HCT116 (cell line): ENCODE results near the gene POC1B. TPM values are rescaled to one million over a fixed set of nuclear protein-coding genes. Genes with fewer than 3 reads are reported as not detected.

ENCODE experiments used
- ATAC-seq: fragments of 200-7000 bp; cut with Tn5 transposase; 2 replicates; pipeline ENCODE4 v1.9.1; 2020; ENCODE audit warnings: mild to moderate bottlenecking, moderate library complexity
- BruUV-seq: library from RNA; stranded (reverse); fragments of 400-500 nt; replicated peaks from 2 replicates; lab custom pipeline; 2021; lab: Mats Ljungman, UMichigan
- CTCF ChIA-PET: fragments of 300-600 bp; sonication (Branson Sonifier 250); formaldehyde crosslinking; loops from one replicate; lab custom pipeline; 2021; ENCODE audit warnings: antibody characterized with exemption; lab: Charles Lee
- POLR2A ChIA-PET: fragments of 300-600, 350-600 bp; sonication (Branson Sonifier 250); formaldehyde crosslinking; loops from one replicate; lab custom pipeline; 2021; ENCODE audit warnings: antibody characterized with exemption; lab: Charles Lee
- RAD21 ChIA-PET, 2 experiments: fragments of 300-600 bp; sonication (Branson Sonifier 250); formaldehyde crosslinking; loops; one replicate each; lab custom pipeline; 2023; ENCODE audit warnings: low total read pairs in 2 of 2; ENCODE audit not compliant: uncharacterized antibody in 2 of 2, unreplicated experiment in 2 of 2, low non-redundant PET in 1 of 2; lab: Charles Lee
- DNase-seq: peaks from one replicate; pipeline ENCODE4 v3.0.0-alpha.2; 2010; ENCODE audit warnings: low read depth, low spot score
- H2AFZ ChIP-seq: fragments of 200-600 bp; shearing (Covaris generic), sonication (generic); 2 replicates; pipeline ENCODE4 v1.6.1; 2017; ENCODE audit warnings: low read depth, mixed run types, mixed read lengths, antibody characterized with exemption, low read length; ENCODE audit not compliant: poor library complexity, severe bottlenecking
- H3K27ac ChIP-seq: 2 replicates; pipeline ENCODE4 v1.5.1; 2012; ENCODE audit warnings: low read depth, low read length
- H3K27me3 ChIP-seq: fragments of 200-600 bp; sonication (generic); 2 replicates; pipeline ENCODE4 v1.6.1; 2016; ENCODE audit warnings: mixed run types, low read length, mixed read lengths; ENCODE audit not compliant: insufficient read depth
- H3K36me3 ChIP-seq, 2 experiments: fragments of 200-500 bp in 1 of 2; fragments of 200-600 bp in 1 of 2; sonication (Bioruptor generic) in 1 of 2; sonication (generic) in 1 of 2; 2 replicates each; pipeline versions ENCODE4 v1.5.1 to v1.6.1; 2014 to 2016; ENCODE audit warnings: low read length in 2 of 2, inconsistent platforms in 1 of 2, mixed read lengths in 1 of 2, mixed run types in 1 of 2; ENCODE audit not compliant: insufficient read depth in 2 of 2, control insufficient read depth in 1 of 2
- H3K4me1 ChIP-seq, 2 experiments: fragments of 200-600 bp in 1 of 2; sonication (generic) in 1 of 2; 2 replicates each; pipeline versions ENCODE4 v1.5.1 to v1.6.1; 2012 to 2017; ENCODE audit warnings: low read length in 2 of 2, inconsistent platforms in 1 of 2, mild to moderate bottlenecking in 1 of 2, mixed read lengths in 1 of 2, mixed run types in 1 of 2, moderate library complexity in 1 of 2; ENCODE audit not compliant: insufficient read depth in 2 of 2, control insufficient read depth in 1 of 2
- H3K4me2 ChIP-seq: fragments of 200-600 bp; sonication (generic); 2 replicates; pipeline ENCODE4 v1.6.1; 2017; ENCODE audit warnings: mixed run types, low read length, mixed read lengths
- H3K4me3 ChIP-seq, 2 experiments: fragments of 200-600 bp in 1 of 2; sonication (generic) in 1 of 2; replicated peaks in 1 of 2; 2 replicates each; pipeline ENCODE4 v1.5.1; 2011 to 2016; ENCODE audit warnings: low read length in 2 of 2, control low read depth in 1 of 2, low read depth in 1 of 2, mild to moderate bottlenecking in 1 of 2, mixed read lengths in 1 of 2, mixed run types in 1 of 2
- H3K79me2 ChIP-seq: fragments of 200-600 bp; sonication (generic); 2 replicates; pipeline ENCODE4 v1.6.1; 2017; ENCODE audit warnings: mild to moderate bottlenecking, mixed run types, low read length, moderate library complexity, mixed read lengths; ENCODE audit not compliant: insufficient read depth
- H3K9ac ChIP-seq: fragments of 200-600 bp; sonication (generic); 2 replicates; pipeline ENCODE4 v1.6.1; 2016; ENCODE audit warnings: low read length, mixed read lengths
- H3K9me2 ChIP-seq: fragments of 200-600 bp; sonication (generic), shearing (Covaris generic); 2 replicates; pipeline ENCODE4 v1.6.1; 2017; ENCODE audit warnings: mixed run types, mild to moderate bottlenecking, moderate library complexity; ENCODE audit not compliant: insufficient read depth
- H3K9me3 ChIP-seq, 2 experiments: fragments of 200-500 bp in 1 of 2; fragments of 200-600 bp in 1 of 2; sonication (Bioruptor generic) in 1 of 2; sonication (generic) in 1 of 2; 2 replicates each; pipeline ENCODE4 v1.6.1; 2014 to 2017; ENCODE audit warnings: low read length in 2 of 2, mixed read lengths in 2 of 2, inconsistent platforms in 1 of 2, low read depth in 1 of 2, mild to moderate bottlenecking in 1 of 2, mixed run types in 1 of 2, moderate library complexity in 1 of 2; ENCODE audit not compliant: control insufficient read depth in 1 of 2, insufficient read depth in 1 of 2
- H4K20me1 ChIP-seq: fragments of 200-600 bp; sonication (generic), shearing (Covaris generic); 2 replicates; pipeline ENCODE4 v1.6.1; 2017; ENCODE audit warnings: mixed run types, mild to moderate bottlenecking, moderate library complexity; ENCODE audit not compliant: insufficient read depth
- CBX3 ChIP-seq: IDR thresholded peaks from 2 replicates; pipeline ENCODE4 v1.6.1; 2012; ENCODE audit warnings: low read depth
- CTCF ChIP-seq, 3 experiments: fragments of 200-600 bp in 1 of 3; sonication (generic) in 1 of 3; IDR thresholded peaks in 2 of 3; conservative IDR thresholded peaks in 1 of 3; 2 replicates each; pipeline ENCODE4 v1.5.1; 2012 to 2017; ENCODE audit warnings: low read depth in 2 of 3, low read length in 2 of 3, antibody characterized with exemption in 1 of 3, borderline replicate concordance in 1 of 3, control low read depth in 1 of 3, mild to moderate bottlenecking in 1 of 3, mixed read lengths in 1 of 3, mixed run types in 1 of 3, moderate library complexity in 1 of 3; ENCODE audit not compliant: insufficient read depth in 1 of 3
- EGR1 ChIP-seq: IDR thresholded peaks from 2 replicates; pipeline ENCODE4 v1.6.1; 2012; ENCODE audit warnings: low read depth
- EZH2 ChIP-seq: fragments of 200-600 bp; sonication (generic); IDR thresholded peaks from 2 replicates; pipeline ENCODE4 v1.6.1; 2017; ENCODE audit warnings: antibody characterized with exemption, mixed run types
- EZH2phosphoT487 ChIP-seq: fragments of 200-600 bp; IDR thresholded peaks from 2 replicates; pipeline ENCODE4 v1.6.1; 2018; ENCODE audit warnings: antibody characterized with exemption, borderline replicate concordance
- FOSL1 ChIP-seq: IDR thresholded peaks from 2 replicates; pipeline ENCODE4 v1.6.1; 2012; ENCODE audit warnings: low read depth
- JUND ChIP-seq: IDR thresholded peaks from 2 replicates; pipeline ENCODE4 v1.6.1; 2012
- MAX ChIP-seq: IDR thresholded peaks from 2 replicates; pipeline ENCODE4 v1.6.1; 2012
- POLR2A ChIP-seq: IDR thresholded peaks from 2 replicates; pipeline ENCODE4 v1.7.0; 2011; ENCODE audit warnings: borderline replicate concordance; ENCODE audit not compliant: insufficient read depth, insufficient read length; ENCODE audit errors: extremely low read depth
- POLR2AphosphoS5 ChIP-seq: IDR thresholded peaks from 2 replicates; pipeline ENCODE4 v1.6.1; 2011; ENCODE audit warnings: mild to moderate bottlenecking, low read depth, low read length, moderate library complexity
- RAD21 ChIP-seq: IDR thresholded peaks from 2 replicates; pipeline ENCODE4 v1.6.1; 2012; ENCODE audit warnings: low read depth, mild to moderate bottlenecking
- REST ChIP-seq: IDR thresholded peaks from 2 replicates; pipeline ENCODE4 v1.6.1; 2012; ENCODE audit warnings: low read depth
- SP1 ChIP-seq: IDR thresholded peaks from 2 replicates; pipeline ENCODE4 v1.6.1; 2012; ENCODE audit warnings: low read depth
- SRF ChIP-seq: IDR thresholded peaks from 2 replicates; pipeline ENCODE4 v1.6.1; 2012; ENCODE audit warnings: low read depth
- TCF7L2 ChIP-seq: IDR thresholded peaks from 2 replicates; pipeline ENCODE4 v1.7.0; 2011; ENCODE audit warnings: borderline replicate concordance, inconsistent platforms; ENCODE audit not compliant: insufficient read depth, insufficient read length; ENCODE audit errors: extremely low read depth
- YY1 ChIP-seq: IDR thresholded peaks from 2 replicates; pipeline ENCODE4 v1.6.1; 2011; ENCODE audit warnings: low read length, low read depth, moderate library complexity, mild to moderate bottlenecking; ENCODE audit not compliant: insufficient replicate concordance; ENCODE audit errors: extremely low read depth
- ZFX ChIP-seq: fragments of 450-650 bp; IDR thresholded peaks from 2 replicates; pipeline ENCODE4 v1.6.1; 2017
- intact Hi-C: fragments of 100-400 bp; cut with micrococcal nuclease; formaldehyde crosslinking; loops from 2 replicates; pipeline ENCODE4 v1.10.0; 2022
- total RNA-seq: library from RNA; stranded (reverse); gene quantifications from one replicate; pipeline ENCODE4 v1.2.1, GENCODE V29; 2021; ENCODE audit not compliant: unreplicated experiment

POC1B gene
- total RNA-seq, 1 experiment from 2014 or later = 14.3 TPM

- Histone ChIP-seq H2AFZ (no peak overlapping the region), H3K36me3 (no peaks in the 10 kb centered on the region), H3K9ac (no peak overlapping the region), H3K9me3 (no peaks in the 10 kb centered on the region), H3K4me2 (0 out of 2 replicates have a peak overlapping the region, but pooled peaks have one; percentile 3), H4K20me1 (no peaks in the 10 kb centered on the region), H3K79me2 (no peaks in the 10 kb centered on the region)
- intact Hi-C loops = loop anchor here (1.0 to 10.0 kb wide), 7 partner anchors 419 to 1398 kb away; no protein-coding TSS in a partner anchor
- CTCF ChIA-PET = interaction anchor here (1.0 to 2.0 kb wide), 5 partner anchors 9 to 1402 kb away, joined by 3 to 6 read pairs (median 5); no protein-coding TSS in a partner anchor
- peak; percentile 77 for DNase-seq
- TF ChIP-seq SRF = no peak
- TF ChIP-seq POLR2A = no peak
- TF ChIP-seq EZH2 = no peak
- peak; percentile 74 to 92 (median 88) for TF ChIP-seq CTCF (IDR thresholded peaks at IDR 0.05 in 2 of 3, conservative IDR thresholded peaks at IDR 0.05 in 1 of 3; ENCODE audit: borderline replicate concordance in 1 of 3, insufficient read depth in 1 of 3, low read depth in 2 of 3, low read length in 2 of 3)
- TF ChIP-seq MAX = no peak
- TF ChIP-seq CBX3 = no peak
- TF ChIP-seq FOSL1 = no peak
- peak; percentile 98 for TF ChIP-seq RAD21
- no peak for TF ChIP-seq EZH2phosphoT487
- TF ChIP-seq POLR2AphosphoS5 = no peak
- no peak for TF ChIP-seq EGR1
- TF ChIP-seq JUND = no peak
- TF ChIP-seq SP1 = 0 out of 2 replicates have a peak, but pooled peaks have one; percentile 11
- no peak for TF ChIP-seq ZFX
- TF ChIP-seq REST = no peak
- TF ChIP-seq TCF7L2 = peak; percentile 99
- TF ChIP-seq YY1 = no peak
- TF ChIP-seq, all 23 proteins: peak for 4
- Histone ChIP-seq H3K27ac (no peak overlapping the region), H3K4me3 (no peak overlapping the region), H3K4me1 (peaks cover 0 to 4% of the 10 kb centered on the region in 2 experiments; a peak in 1 of 4 replicates), H3K9me2 (no peaks in the 10 kb centered on the region), H3K27me3 (no peaks in the 10 kb centered on the region)
- BruUV-seq = no TSS peak
- ChIA-PET RAD21 (no interaction called here), POLR2A (no interaction called here)
- ATAC-seq = peak; percentile 90
These were observed 17.2 kb upstream of the POC1B start for GRCh38 chr12:89542912-89543592.
